GM18867 (cell line): ENCODE results near the gene CHCHD6.

Experiments
- ATAC-seq: cut with Tn5 transposase; IDR thresholded peaks from one replicate; pipeline ENCODE4 v1.9.1; 2021; ENCODE audit warnings: mild to moderate bottlenecking, moderate library complexity; ENCODE audit not compliant: unreplicated experiment

CHCHD6 gene

DNA sequence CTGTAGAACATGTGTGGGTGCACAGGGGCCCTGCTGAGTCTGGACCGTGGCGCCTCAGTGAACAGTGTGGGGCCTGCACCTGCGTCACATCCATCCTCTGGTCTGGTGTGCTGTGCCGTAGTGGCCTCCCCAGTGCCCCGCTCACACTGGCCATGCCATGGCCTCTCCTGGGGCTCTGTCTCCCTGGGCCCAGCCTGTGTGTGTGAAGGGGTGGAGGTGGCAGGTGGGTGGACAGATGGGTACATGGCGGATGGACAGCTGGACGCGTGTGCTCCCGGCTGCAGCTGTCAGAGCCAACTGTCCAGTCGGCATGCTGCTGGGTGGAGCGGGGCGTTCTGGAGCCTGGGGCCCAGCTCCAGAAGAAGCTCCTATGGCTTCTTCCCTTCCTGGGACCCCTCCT lies 296.7 kb downstream of the CHCHD6 start:
- no peak for ATAC-seq

DNA sequence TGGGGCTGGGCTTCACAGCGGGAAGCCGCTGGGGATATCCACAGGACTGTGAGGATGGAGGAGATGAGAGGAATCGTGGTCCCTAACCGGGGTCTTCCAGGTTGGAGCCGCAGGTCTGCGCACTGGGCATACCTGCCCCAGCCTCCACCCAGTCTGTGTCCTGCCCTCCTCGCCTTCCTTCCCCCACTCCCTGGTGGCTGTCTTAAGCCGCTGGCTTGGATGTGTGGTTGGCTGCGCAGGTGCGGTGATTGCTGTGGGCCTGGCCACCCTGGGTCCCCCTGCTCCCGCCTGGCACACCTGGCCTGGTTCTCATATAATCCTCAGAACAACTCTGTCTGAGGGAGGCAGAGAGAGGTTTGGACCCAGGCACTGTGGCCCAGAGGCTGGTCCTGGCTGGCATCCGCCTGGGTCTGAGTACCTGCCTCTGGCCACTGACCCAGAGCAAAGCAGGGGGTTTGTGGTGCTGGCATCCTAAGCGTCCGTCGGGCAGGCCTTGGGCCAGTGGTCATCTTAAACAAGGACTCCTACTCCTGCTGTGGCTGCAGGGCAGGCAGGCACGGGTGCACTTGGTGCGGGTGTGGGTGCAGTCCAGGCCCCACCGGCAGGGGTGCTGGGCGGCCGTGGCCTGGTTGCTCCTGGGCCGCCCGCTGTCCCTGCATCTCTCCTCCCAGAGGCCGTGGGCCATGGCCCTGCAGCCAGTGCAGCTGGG lies 297.6 kb downstream of the CHCHD6 start:
- ATAC-seq: no peak

GRCh38 chr3:127002195-127003174 lies 298.4 kb downstream of the CHCHD6 start:
- no peak for ATAC-seq

GRCh38 chr3:127003175-127003555 lies 299.1 kb downstream of the CHCHD6 start:
- no peak for ATAC-seq

- ATAC-seq: no peak
These were observed 299.7 kb downstream of the CHCHD6 start for GRCh38 chr3:127003601-127004280.

DNA sequence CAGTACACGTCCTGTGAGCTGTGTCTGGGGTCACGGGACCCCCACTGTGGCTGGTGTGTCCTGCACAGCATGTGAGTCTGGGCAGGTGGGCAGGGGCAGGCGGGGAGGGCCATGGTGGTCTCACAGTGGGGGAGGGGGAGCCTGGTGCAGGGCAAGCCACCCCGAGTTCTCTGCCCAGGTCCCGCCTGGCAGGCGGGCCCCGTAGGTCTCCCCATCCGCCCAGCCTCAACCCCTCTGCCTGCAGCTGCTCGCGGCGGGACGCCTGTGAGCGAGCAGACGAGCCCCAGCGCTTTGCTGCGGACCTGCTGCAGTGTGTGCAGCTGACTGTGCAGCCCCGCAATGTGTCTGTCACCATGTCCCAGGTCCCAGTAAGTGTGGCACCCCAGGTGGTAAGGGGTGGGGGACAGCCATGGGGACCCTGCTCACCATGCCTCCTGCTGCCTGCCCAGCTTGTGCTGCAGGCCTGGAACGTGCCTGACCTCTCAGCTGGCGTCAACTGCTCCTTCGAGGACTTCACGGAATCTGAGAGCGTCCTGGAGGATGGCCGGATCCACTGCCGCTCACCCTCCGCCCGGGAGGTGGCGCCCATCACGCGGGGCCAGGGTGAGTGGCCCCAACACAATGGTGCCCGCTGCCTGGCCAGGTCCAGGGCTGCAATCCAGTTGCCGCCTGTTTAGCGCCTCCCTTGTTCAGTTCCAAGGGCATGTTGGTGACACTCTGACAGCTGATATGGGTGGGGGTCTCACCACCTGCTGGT lies 300.8 kb downstream of the CHCHD6 start:
- no peak for ATAC-seq

DNA sequence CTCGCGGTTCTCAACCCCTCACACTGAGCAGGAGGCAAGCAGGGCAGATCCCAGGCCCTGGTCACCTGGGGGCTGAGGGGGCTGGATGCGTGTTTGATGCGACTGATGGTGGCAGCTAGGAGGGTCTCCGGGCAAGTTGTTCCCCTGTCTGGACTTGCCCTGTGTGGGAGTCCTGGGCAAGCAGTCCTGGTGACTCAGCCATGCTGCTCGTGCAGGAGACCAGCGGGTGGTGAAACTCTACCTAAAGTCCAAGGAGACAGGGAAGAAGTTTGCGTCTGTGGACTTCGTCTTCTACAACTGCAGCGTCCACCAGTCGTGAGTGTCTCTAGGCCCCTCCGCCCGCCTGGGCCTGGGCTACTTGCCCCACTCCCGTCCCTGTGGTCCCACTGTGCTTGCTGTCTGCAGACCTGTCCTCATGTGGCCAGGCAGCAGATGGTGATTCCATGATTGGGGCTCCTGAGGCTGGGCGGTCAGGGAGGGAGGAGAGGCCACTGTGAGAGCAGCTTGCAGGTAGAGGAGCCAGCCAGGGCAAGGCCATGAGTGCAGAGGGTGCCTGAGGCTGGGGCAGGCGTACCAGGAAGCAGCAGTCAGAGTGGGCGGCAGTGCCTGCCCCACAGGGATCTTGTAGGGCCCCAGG lies 301.9 kb downstream of the CHCHD6 start:
- ATAC-seq: no peak

DNA sequence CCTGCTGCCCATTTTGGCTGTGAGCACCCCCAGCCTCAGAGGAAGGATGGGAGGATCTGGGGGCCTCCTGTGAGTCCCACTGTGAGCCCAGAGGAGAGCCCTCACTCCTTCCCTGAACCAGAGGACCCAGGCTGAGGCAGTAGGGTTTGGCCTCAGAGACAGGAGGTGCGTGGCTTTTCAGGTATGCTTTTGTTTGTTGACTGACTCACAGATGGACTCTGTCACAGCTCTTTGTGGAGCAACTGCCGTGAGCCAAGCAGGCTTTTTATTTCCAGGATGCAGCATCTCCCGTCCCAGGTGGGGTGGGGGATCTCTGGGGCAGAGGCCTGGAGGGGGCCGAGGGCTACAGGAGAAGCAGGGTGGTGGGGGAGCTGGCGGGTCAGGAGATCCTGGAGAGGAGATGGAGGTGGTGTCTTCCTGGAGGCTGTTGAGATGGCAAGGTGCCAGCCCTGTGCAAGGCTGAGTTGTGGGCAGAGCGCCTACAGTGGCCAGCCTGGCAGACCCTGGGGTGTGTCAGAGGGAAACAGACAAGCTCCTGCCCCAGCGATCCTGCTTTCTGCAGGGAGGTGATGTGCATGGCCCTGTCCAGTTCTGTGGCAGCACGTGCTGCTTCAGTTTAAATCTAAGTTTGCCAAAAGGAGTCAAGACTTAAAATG lies 302.9 kb downstream of the CHCHD6 start:
- no peak for ATAC-seq

GRCh38 chr3:127008236-127008635 lies 304.2 kb downstream of the CHCHD6 start:
- ATAC-seq: no peak

- ATAC-seq: no peak
These were observed 305.5 kb downstream of the CHCHD6 start for GRCh38 chr3:127009531-127009930.
